AML-193 (cell line): ENCODE results near the gene SLIT3.

Experiments
- DNase-seq, 2 experiments: peaks; one replicate each; lab custom pipeline; 2025; lab: John Stamatoyannopoulos, UW

The SLIT3 gene

DNA sequence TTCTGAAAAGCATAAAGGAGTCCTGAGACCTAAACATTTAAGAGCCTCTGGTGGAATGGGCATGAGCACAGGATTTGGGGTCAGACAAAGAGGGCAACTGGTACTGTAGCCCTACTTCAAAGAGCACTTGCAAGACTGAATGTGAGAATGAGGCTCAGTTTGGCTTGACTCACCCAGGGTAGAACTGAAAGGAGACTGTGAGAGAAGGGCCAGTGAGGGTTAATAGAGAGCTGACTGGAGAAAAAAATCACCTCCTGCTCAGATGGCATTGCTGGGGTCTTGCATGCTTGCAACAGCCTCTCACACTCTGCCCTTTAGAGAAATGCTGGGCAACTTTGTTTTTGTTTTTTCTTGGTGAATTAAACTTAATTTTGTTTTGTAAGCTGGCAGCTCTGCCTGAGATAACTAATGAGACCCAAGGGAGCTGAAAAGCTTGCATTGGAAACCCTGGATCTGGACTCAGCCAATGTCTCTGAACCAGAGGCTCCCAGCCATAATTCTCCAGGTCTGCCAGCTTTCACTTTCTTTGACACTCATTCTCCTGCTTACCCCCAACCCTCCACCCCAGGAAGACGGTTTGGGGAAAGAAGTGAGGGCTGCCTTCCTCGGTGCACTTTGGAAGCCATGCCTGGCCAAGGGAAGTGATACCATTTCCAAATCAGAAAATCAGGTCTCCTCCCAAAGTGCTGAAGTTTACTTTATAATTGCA, 560.7 kb downstream of the SLIT3 start:
- no peak for DNase-seq

DNA sequence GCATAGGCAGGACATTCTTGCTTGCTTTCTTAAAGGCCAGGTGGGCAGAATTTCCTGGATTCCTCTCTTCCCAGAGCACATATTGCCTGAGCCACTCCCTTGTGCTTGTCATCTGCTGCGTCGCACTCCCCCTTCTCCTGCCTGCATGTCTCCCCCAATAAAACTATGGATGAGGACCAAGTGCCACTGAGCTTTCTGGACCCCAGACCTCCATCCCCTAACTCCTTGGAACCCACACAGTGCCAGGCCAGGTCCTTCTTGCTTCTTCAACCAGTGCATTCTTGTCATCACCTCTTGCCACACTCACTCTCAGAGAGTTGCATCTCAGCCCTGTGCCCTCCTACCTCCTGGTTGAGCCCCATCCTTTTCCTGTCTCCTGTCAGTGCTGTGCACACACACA, 563.9 kb downstream of the SLIT3 start:
- no peak for DNase-seq

- no peak for DNase-seq
Observed at GRCh38 chr5:168736281-168736831, 564.6 kb downstream of the SLIT3 start.

DNA sequence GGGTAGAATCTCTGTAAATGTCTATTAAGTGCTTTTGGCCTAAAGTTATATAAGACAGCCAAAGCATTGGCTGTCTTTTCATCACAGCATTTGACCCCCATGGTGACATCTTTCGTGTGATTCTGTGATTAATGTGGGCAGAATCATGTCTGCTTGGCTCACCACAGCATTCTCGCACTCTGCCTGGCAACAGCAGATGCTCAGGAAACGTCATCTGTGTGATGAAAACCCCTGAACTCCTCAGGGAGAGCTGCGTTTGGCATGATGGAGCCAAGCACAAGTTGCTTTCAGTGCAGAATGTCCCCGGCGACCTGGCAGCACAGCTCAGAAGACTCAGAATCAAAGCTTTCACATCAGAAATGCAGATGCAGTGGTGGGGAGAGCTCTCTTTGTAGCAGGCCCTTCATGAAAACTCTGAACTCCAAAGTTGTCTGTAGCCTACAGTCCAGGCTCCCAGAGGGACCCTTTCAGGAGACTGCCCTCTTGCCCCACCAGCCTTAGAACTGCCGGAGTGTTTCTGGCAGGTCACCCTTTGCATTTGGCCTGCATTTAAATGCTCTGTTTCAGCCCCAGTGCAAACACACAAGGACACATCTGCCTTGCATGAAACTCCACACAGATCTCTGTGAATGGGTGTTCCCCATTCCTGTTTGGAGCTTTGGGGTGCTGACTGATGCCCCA, 566.2 kb downstream of the SLIT3 start:
- no peak for DNase-seq

- no peak for DNase-seq
Observed at GRCh38 chr5:168734119-168734518, 566.8 kb downstream of the SLIT3 start.

DNA sequence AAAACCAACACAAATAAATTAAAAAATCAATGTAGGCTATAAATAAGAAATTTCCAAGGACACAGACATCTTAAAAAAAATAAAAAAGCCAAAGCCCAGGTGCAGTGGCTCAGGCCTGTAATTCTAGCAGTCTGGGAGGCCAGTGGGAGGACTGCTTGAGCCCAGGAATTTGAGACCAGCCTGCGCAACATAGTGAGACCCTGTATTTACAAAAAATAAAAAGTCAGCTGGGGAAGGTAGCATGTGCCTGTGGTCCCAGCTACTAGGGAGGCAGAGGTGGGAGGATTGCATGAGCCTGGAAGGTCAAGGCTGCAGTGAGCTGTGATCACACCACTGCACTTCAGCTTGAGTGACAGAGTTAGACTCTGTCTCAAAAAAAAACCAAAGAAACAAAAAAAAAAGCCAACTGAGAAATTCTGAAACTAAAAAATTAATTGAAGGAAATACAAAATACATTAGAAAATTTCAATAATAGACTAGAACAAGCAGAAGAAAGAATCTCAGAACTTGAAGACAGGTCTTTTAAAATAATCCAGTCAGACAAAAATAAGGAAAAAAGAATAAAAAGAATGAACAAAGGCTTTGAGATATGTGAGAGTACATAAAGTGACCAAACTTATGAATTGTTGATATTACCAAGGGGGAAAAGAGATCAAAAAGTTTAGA, 572.3 kb downstream of the SLIT3 start:
- no peak for DNase-seq

DNA sequence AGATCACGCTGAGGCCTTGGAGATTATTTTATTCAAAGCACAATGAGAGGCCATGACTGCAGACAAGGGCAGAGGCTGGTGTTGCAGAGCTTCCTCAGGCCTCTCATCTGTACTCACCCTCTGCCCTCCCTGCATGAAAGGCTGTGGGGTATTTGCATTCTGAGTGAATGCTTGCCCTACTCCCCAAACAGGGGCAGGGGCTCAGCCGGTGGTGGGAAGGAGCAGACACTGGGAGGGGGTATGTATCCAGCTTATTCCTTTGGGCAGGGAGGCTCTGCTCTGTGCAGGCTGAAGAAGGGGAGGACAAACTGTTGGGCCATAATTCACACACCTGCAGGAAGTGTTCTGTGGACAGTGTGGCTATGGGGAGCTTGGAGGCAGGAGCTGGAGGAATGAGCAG, 573.4 kb downstream of the SLIT3 start:
- no peak for DNase-seq

DNA sequence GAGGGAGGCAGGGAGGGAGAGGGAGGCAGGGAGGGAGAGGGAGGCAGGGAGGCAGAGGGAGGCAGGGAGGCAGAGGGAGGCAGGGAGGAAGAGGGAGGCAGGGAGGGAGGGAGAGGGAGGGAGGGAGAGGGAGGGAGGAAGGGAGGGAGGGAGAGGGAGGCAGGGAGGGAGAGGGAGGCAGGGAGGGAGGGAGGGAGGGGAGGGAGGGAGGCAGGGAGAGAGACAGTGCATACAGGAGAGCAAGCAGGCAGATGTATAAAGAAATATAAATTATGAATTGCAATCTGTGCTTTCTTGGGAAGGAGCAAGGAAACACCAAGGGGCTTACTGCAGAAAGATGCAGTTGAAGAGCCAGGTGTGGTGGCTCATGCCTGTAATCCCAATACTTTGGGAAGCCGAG, 574.6 kb downstream of the SLIT3 start:
- DNase-seq: no peak

- DNase-seq: no peak
Observed at GRCh38 chr5:168724227-168724626, 576.7 kb downstream of the SLIT3 start.

DNA sequence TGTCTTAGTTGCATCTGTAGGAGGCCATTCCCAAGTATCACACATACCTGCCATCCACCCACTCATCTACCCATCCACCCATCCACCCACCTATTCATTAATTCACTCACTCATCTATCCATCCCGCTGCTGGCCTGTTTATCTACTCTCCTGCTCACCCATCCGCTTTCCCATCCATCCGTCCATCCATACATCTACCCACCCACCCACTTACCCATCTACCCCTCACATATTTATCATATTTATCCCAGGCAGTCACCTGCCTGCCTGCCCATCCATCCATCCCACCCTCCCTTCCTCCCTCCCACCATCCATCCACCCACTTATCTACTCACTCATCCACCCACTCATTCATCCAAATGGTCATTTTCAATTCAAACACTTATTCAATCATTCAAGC, 577.9 kb downstream of the SLIT3 start:
- DNase-seq: no peak

GRCh38 chr5:168721966-168722365, 579.0 kb downstream of the SLIT3 start:
- DNase-seq: no peak

- DNase-seq: no peak
Observed at GRCh38 chr5:168721002-168721753, 579.8 kb downstream of the SLIT3 start.

- DNase-seq: no peak
Observed at GRCh38 chr5:168720575-168720974, 580.4 kb downstream of the SLIT3 start.

GRCh38 chr5:168714046-168714445, 586.9 kb downstream of the SLIT3 start:
- DNase-seq: no peak

DNA sequence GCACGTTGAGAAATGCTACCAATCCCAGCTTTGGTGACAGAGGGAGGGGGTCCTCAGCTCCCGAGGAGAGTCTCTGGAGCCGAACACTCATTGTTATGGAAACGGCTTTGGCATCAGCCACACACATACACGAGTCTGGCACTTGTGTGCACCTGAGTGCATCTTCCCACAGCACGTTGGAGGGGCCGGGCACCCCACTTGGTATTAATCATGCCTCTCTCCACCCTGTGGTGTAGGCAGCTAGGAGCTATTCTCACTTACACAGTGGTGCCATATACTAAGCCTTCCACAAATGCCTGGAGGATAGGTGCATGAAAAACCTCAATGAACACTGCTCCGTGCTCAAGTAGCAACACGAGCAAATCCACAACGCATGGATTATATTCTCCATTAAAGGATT, 587.9 kb downstream of the SLIT3 start:
- no peak for DNase-seq

DNA sequence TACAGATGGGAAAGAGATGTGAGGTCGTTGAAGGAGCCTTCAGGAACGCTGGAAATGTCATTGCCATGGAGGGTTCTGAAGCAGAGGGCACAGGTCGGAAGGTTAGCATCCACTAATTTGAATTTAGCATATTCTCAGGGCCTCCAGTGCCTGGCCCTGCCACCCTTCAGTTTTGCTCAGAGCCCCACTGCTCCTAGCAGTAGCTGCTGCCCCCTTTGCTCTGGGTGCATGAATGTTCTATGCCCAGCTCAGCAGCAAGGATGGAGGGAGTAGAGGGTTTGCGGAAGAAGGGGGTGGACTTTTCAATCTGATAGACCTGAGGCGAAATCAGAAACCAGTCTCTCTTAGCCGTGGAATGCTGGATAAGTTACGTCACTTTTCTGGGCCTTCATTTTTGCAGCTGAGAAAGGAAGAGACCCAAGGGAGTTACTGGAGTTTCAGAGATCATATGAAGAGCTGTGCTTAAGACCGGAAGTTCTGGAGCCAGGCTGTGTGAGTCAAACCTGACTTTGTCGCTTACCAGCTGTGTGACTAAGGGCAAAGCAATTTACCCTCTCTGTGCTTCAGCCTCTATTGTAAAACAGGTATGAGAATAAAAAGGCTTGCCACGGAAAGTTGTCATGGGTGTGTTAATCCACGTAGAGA, 588.5 kb downstream of the SLIT3 start:
- DNase-seq: no peak

- DNase-seq: no peak
Observed at GRCh38 chr5:168710706-168711105, 590.2 kb downstream of the SLIT3 start.

- DNase-seq: no peak
Observed at GRCh38 chr5:168707716-168708695, 592.9 kb downstream of the SLIT3 start.

DNA sequence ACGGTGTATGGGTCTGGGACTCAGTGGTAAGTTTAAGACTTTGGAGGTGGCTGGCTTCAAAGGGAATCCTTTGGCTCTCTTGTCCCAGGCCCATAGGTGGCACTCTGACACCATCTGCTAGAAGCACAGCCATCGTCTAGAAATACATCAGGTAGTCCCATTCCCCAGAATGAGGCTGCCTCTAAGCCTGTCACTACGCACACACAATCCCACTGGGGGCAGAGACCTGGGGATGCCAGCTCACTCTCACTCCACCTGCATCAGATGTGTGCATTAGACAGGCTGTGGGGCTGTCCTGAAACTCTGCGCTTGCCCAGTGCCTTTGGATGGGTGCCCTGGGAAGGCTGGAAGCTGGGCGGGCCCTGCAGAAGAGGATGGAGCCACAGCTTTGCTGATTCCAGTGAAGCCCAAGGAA, 594.3 kb downstream of the SLIT3 start:
- no peak for DNase-seq

DNA sequence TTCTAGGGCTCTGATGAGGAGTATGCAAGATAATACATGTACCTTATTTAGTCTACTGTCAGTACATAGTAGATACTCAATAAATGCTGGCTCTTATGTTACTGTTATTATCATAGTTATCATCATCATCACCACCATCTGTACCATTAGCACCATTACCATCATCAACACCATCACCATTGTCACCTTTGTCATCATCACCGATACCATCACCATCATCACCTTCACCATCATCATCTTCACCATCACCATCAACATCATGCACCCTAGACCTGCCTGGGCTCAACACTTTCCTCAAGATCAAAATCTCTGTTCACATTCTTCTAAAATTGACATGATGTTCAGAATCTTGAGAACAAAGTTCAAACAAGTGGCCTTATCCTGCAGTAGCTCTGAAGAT, 595.6 kb downstream of the SLIT3 start:
- DNase-seq: no peak

DNA sequence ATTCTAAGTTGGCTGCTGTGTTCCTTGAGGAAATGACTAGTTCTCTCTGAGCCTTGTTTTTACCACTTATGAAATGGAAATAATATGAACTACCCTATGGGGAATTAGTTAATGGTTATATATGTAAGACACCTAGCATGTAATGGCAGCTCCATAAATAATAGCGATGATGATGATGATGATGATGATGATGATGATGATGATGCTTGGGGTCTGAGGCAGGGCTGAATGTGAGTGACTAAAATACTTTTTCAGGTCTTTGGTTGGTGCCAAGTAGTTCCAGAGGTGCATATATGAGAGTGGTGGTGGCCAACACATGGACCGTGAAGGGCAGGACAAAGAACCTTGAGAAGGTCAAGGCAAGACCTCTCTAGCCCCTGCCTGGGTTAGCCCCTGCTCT, 598.4 kb downstream of the SLIT3 start:
- no peak for DNase-seq
